HG03457 (cell line): ENCODE results near the gene MALL.
"Not testable (repeated sequence)": the region's sequence is repeated elsewhere in the genome, so short reads cannot be mapped to it uniquely, and the experiment has no call there.

Experiments used
- ATAC-seq: cut with Tn5 transposase; IDR thresholded peaks from one replicate; pipeline ENCODE4 v1.9.1; 2021; ENCODE audit warnings: moderate number of reproducible peaks; ENCODE audit not compliant: unreplicated experiment

Gene MALL

DNA sequence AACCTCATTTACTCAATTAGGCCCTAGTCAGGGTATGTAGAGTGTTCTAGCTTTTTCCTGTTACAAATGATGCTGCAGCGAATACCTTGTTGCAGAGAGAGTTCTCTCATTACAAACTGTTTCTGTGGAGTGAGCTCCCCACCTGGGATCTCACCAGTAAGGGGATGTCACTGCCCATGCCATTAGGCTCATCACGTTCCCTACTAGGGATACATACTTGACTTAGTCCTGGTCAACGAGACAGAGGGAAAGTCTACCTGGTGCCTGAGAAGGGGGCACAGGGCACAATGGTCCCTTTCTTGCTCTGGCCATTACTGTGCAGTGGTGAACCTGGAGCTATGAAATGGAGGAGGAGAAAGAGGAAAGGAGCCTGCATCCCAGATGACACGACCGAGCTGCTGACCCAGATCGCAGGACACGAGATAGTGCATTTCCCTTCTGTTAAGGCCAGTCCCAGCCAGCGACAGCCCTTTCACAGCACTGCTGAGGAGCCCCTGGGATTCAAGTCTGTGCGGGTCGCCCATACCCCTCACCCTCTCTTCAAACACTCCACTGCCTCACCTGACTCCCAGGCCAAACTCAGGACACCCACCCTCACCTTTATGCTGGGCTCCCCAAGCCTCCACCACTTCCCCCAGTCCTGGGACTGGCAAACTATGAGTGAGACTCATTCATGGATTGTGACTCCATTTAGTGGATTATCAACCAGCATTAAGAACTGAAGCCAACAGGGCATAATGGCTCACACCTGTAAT, 16.0 kb downstream of the MALL start:
- ATAC-seq, result no peak

DNA sequence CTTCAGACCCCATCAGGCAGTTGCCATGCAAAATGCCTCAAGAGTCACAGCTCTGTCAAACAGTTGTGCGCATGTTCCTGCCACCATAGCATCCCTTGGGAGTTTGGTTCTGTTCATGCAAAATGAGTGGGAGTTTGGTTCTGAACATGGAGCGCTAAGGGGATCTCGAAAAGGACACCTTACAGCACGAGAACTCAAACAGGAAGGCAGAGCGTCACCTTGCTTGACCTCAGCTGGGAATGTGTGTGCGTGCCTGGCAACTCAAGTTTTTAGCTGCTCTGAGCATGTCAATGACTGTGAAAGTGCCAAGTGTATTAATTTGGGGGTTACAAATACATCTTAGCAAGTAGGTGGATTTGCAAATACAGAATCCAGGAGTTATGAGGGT, 16.6 kb downstream of the MALL start:
- no peak for ATAC-seq

DNA sequence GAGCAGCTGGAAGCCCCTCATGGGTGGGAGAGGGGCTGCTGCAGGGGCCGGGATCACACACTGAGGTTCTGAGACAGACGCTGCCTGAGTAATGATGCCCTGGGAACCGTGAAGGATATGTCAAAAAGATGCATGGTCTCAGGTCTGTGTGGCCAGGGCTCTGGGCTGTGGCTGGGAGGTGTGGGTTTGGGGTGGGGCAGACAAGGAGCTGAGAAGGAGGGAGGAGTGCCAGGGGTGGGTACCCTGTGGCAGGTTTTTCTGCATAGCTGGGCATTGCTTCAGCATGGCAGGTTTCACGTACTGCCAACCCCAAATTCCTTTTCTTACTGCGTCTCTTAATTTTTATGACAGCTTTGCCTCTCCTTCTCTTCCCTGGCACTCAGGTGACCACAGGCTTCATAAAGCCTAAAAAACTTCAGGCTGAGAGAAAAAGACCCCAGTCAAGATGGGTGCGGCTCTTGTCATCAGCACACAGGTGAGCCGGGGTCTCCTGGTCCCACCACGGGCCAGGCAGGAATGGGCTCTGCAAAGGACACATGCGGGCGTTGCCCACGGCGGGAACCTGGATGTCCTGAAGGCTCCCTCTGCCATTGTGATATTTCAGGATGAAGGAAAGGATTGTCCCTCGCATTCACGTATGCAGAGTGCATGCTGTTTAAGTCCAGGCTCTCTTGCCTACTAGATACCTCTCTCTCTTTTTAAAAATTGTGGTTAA, 18.0 kb downstream of the MALL start:
- ATAC-seq, result no peak

DNA sequence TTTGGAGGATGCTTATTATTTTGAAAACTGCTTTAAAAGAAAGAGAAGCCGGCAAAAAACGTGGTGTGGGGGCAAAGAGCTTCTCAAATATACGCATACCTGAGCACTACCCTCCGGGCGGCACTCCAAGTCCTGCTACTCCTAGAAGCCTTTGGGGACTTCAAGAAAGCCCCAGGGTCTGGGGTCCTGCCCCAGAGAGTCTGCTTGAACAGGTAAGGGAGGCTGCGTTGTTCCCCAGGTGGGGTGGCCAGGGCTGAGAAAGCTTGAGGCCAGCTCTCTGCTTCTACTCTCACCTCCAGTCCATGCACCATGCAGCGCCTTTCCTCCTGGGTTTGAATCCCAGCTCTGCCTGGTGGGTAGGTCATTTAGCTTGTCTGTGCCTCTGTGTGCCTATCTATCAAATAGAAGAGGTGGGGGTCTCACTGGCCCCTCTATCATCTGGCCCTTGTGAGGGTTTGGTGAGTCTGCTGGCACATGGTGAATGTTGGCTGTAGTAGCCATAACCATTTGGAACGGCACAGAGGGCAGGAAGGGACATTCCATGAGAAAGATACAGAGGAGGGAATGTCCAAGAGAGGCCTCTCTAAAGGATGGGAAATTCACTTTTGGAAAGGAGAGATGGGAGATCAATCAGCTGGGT, 19.5 kb downstream of the MALL start:
- ATAC-seq, result no peak

DNA sequence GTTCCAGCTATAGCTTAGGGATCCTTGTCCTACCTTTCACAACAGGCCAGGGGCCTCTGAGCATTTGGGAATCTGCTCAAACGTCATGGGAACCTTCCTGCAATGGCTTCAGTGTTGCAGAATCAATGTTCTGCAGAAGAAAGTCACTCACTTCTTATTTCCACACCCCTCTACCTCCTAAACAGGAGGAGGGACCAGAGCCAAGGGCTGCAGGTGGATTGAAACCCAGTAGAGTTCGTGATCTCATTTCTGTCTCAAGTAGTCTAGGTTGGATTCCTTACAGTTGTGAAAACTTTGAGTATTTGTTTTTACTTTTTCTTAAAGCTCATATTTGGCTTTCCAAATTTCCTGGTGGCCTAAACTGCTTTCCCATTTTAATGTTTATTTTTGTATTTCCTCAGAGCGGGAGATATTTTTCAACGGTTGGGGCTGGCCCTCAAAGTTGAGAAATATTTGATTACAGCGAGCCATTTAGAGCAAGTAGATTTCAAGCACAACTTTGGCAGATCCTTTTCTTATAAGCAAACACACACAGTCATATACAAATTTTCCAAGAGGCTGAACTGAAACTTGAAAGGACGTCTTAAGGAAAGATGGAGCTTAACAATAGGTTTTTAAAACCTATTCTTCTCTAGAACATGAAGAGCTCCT, 20.6 kb downstream of the MALL start:
- ATAC-seq, result not testable (repeated sequence)

DNA sequence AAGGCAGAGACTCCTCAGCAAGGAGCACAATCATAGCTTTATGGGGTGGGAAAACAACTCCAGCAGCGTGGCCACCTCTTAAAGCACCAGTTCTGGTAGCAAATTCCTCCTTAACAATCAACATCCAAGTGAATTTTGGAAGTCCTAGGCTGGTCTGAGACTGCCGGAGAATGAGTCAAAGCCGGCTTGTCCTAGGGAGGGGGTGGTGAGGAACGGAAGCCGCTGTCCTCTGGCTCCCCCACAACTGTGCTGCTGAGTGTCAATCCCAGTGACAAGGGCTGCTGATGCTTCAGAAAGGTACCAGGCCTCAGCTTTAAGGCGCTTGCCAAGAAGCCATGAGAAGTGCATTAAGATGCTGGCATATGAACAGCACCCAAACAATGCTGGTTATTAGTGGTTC, 21.7 kb downstream of the MALL start:
- not testable (repeated sequence) for ATAC-seq

DNA sequence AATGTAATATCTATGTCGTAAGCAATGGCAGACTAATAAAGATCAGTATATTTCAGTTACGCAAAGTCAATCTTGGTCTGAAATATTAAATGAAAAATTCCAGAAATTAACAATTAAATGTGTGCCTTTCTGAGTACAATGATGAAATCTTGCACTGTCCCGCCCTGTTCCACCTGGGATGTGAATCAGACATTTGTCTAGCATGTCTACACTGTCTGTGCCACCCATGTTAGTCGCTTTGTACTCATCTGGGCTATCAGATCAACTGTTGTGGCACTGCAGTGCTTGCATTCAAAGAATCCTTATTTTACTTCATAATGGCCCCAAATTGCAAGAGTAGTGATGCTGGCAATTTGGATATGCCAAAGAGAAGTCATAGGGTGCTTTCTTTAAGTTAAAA, 25.5 kb downstream of the MALL start:
- ATAC-seq, result not testable (repeated sequence)

DNA sequence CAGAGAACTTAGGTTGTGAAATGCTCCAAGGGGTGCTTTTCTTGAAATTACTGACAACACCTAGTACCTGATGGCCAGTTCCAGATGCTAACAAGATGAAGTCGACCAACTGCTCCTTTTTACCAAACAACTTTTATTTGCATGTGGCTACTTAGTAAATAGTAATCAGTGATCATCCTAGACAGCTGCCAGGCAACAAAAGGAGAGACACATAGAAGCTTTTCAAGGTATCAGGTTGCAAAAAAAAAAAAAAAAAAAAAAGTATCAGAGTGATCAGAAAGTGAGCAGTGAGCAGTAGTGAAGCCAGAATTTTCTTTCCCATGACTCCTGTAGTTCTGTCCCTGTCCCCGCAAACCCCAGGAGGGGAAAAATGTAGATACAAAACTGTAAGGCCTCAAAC, 31.9 kb downstream of the MALL start:
- ATAC-seq, result not testable (repeated sequence)

DNA sequence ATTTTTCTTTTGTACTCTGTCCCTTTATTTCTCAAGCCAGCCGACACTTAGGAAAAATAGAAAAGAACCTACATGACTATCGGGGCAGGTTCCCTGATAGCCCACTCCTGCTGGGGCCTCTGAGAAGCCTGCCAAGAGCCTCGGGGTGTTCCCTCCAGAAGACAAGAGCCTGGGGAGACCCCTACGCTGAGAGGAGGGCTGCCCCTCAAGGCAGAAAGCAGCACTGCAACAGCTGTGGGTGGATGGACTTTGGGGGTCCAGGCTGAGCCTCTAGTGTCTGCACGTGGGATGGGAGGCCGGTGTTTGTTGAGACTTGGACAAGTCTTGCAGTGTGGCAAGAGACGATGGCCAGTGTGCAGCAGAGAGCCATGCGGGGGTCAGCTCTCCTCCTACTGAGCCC, 32.5 kb downstream of the MALL start:
- not testable (repeated sequence) for ATAC-seq

DNA sequence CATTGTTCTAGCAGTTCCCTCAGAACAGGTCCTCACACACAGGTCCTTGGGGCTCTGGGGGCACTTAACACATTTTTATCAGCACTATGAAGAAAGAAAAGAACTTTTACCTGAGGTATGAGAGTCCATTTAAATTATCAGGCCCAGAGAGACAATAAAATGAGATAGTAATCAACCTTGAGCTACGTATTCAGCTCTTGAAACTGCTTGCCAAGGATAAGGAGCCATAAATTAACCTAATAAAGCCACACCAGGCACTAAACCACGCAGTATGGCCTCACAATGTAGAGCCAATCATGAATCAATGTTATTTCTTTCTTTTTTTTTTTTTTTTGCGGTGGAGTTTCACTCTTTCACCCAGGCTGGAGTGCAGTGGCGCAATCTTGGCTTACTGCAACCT, 37.5 kb downstream of the MALL start:
- ATAC-seq, result not testable (repeated sequence)

DNA sequence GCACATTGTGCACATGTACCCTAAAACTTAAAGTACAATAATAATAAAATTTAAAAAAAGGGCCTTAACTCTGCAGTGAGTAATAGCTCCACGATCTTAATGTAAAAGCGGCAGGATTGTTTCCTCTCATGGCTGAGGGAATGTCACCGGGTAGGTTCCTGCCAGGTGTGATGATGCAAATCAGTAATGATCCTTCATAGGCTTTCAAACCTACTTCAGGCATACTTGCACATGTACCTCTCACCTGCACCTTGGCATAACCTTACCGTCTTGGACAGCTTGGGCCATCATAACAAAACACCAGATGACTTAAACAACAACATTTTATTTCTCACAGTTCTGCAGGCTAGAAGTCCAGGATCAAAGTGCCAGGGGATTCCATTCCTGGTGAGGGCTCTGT, 39.7 kb downstream of the MALL start:
- not testable (repeated sequence) for ATAC-seq

DNA sequence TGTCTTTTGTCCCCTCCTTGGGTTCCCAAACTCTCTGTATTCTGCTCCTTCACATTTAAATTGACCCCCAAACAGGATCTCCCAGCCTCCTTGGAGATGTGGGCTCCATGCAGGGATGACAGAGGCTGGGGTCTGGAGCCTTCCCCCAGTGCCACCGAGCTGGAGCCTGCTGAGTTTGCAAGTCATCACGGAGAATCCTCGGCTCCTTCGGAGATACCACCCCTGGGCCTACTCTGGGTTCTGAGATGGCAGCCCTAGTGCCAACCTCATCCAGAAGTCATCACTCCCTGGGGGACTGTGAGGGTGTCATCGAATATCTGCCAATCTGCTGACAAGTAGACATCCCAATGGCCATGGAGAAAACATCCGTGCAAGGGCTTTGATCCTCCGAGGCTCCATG, 45.8 kb downstream of the MALL start:
- not testable (repeated sequence) for ATAC-seq

DNA sequence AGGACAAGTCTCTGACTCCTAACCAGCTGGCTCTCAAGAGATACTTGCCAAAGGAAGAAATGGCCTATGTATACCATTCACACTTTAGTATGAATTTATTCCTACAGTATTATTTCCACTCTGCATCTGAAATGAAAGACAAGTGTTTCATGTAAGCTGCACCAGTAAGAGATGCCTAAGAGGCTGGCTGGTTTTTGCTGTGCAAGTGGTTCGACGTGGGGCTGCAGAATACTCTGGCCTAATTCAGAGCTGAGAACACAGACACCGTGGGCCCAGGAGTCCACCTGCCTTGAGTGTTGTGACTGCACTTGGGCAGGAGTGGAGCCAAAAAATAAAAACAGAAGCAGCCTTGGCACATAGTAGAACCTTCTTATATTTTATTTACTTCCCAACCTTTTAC, 47.5 kb downstream of the MALL start:
- not testable (repeated sequence) for ATAC-seq

DNA sequence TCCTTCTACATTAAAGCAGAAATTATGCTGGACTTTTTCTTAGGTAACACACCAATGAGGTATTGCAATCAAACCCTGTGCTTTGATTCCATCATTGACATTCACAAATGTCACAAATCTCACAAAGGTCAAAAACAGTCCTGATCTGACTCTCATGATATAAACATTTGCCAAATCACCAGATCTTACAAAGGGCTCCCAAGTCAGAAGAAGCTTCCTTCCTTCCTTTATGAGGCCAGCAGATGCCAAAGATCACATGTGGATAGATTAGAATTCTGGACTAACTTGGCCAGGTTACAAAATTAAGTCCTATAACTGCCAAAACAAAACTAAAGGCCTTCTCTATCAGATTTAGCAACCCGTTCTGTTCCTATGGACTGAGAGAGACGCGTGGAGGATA, 53.3 kb downstream of the MALL start:
- not testable (repeated sequence) for ATAC-seq

DNA sequence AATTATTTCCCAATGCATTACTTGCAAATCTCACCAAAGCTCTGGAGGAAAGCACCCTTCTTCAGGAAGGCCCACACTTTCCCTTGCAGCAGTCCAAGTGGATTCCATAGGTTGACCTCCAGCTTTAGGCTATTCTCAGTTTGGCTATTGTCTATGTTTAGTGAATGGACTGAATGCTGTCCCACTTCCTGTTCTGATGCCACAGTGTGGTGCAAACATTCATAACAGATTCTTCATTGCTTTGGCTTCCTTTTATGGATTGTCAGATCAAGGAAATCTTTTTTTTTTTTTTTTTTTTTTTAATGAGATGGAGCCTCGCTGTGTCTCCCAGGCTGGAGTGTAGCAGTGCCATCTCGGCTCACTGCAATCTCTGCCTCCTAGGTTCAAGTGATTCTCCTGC, 55.1 kb downstream of the MALL start:
- ATAC-seq, result not testable (repeated sequence)

DNA sequence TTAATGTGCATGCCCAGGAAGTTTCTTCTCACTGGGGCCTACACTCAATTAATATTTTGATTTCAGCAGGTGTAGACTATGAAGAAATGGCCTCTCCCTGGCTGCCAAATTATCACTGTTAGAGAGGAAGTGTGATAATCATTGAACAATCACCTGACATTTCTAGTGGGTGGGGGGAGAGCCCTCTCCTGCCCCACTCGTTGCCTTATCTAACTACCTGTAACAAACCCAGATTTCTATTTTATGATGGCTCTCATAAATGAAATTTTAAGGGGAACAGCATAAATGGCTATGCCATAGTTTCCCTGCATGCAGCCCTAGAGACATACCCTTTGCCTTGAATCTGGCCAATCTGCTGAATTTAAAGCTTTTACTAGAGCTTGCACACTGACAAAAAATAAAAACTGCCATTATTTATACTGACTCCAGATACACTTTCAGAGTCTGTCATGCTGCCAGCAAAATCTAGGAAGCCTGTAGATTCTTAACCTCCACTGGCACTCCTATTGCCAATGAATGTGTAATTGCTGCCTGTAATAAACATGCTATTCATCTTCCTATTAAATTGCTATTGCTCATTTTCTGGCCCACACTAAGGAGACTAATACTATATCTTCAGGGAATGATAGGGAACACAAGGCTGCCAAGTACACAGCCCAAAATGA, 55.8 kb downstream of the MALL start:
- ATAC-seq, result not testable (repeated sequence)

DNA sequence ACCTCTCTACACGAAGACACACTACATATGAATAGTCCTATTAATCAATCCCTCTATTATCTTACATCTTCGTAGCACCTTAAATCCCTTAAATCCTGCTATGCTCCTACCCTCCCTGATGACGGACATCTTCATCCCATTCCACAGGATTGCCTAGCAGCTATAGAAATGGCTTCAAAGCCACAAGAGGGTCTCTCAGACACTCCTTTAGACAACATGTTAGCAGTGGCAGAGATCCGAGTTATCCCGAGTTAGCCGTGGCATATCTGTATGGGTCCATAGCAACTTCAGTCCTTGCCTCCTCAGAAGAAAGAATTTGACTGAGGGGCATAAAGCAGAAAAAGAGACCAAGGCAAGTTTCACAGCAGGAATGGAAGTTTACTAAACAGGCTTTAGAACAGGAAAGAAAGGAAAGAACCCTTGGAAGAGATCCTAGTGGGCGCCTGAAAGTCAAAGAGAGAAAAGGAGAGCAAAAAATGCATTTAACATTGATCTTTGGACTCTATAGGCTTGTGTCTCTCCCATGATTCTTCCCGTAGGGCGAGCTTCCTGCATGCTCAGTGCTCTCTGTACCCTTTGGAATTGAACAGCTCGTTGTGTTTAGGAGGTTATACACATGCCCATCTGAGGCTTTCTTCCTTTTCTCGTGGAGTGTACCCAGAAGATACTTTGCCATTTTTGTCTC, 56.5 kb downstream of the MALL start:
- not testable (repeated sequence) for ATAC-seq

DNA sequence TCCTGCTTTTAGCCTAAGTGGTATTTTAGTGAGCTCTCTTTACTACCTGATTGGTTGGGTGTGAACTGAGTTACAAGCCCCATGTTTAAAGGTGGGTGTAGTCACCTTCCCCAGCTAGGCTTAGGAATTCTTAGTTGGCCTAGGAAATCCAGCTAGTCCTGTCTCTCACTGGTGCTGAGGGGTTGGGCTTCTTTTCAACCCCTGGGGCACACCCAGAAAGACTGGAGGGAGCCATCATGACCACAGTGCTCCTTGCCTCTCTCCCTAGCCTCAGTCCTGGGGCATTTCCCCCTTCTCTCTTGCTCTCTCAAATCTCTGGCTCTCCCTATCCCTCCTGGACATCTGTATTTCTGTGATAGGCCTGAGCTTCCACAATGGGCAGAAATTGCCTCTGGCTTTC, 57.6 kb downstream of the MALL start:
- ATAC-seq, result not testable (repeated sequence)

DNA sequence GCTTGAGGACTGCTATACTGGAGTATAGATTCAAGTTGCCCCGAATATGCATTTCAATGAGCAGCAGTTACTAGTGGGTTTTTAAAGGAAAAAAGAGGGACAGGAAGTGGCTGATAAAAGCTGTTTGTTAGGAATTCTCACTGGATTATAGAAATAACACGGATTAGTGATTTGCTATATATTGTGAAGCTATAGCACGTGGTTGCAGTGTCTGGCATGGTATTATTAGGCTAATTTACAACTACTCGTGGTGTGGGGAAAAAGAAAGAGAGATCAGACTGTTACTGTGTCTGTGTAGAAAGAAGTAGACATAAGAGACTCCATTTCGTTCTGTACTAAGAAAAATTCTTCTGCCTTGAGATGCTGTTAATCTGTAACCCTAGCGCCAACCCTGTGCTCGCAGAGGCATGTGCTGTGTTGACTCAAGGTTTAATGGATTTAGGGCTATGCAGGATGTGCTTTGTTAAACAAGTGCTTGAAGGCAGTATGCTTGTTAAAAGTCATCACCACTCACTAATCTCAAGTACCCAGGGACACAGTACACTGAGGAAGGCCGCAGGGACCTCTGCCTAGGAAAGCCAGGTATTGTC, 59.7 kb downstream of the MALL start:
- ATAC-seq, result not testable (repeated sequence)
